SK-N-MC (cell line): Measurements from ENCODE around the gene LTBP1.

ENCODE experiments used
- EZH2 ChIP-seq: fragments of 200-600 bp; sonication (generic); IDR thresholded peaks from one replicate; pipeline ENCODE4 v1.6.1; 2017; ENCODE audit warnings: antibody characterized with exemption
- POLR2AphosphoS5 ChIP-seq: IDR thresholded peaks from 2 replicates; pipeline ENCODE4 v1.6.1; 2012; ENCODE audit warnings: mild to moderate bottlenecking, low read depth, low read length, borderline replicate concordance

DNA sequence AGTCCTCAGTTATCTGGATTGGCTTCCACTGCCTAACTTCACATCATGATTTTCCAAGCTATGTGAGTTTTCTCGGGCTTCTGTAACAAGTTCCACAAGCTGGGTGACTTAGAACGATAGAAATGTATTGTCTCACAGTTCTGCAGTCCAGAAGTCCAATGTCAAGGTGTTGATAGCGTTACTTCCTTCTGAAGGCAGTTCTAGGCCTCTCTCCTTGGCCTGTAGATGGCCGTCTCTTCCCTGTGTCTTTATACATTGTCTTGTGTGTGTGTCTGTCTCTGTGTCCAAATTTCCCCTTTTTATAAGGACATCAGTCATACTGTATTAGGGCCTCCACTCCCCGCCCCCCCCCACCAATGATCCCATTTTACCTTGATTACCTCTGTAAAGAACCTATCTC lies 7.5 kb downstream of the LTBP1 start:
- TF ChIP-seq POLR2AphosphoS5 (no peak), EZH2 (no peak)
